Type B pancreatic cell (in vitro differentiated cells): ENCODE results near the gene PDE2A. TPM values are rescaled to one million over a fixed set of nuclear protein-coding genes. Genes with fewer than 3 reads are reported as not detected.

Experiments used
- DNase-seq: peaks from one replicate; pipeline ENCODE4 v3.0.0; 2021; ENCODE audit warnings: mixed read lengths; ENCODE audit not compliant: unreplicated experiment; ENCODE audit errors: extremely low spot score
- H3K27ac Mint-ChIP-seq: 2 replicates; pipeline ENCODE4 v1.8.0; 2021; ENCODE audit warnings: mild to moderate bottlenecking, mixed read lengths
- H3K27me3 Mint-ChIP-seq: 2 replicates; pipeline ENCODE4 v1.8.0; 2021; ENCODE audit warnings: mixed read lengths
- H3K36me3 Mint-ChIP-seq: 2 replicates; pipeline ENCODE4 v1.8.0; 2021; ENCODE audit warnings: mixed read lengths
- H3K4me1 Mint-ChIP-seq: one replicate; pipeline ENCODE4 v1.8.0; 2021; ENCODE audit warnings: mixed read lengths; ENCODE audit not compliant: unreplicated experiment
- H3K4me3 Mint-ChIP-seq: 2 replicates; pipeline ENCODE4 v1.8.0; 2021; ENCODE audit warnings: mild to moderate bottlenecking, mixed read lengths
- H3K9me3 Mint-ChIP-seq: 2 replicates; pipeline ENCODE4 v1.8.0; 2021; ENCODE audit warnings: mixed read lengths
- total RNA-seq: library from RNA; stranded (reverse); gene quantifications from 2 replicates; pipeline ENCODE4 v1.2.1, GENCODE V29; 2021; ENCODE audit warnings: low replicate concordance
- TF ChIP-seq, protein P1 (sequence below): fragments of 200-600 bp; sonication (generic); conservative IDR thresholded peaks from 2 replicates; pipeline ENCODE4 v1.5.0; 2021; ENCODE audit warnings: antibody characterized with exemption, mild to moderate bottlenecking

PDE2A gene
- total RNA-seq, 1 donor from 2014 or later = 2.8 TPM

DNA sequence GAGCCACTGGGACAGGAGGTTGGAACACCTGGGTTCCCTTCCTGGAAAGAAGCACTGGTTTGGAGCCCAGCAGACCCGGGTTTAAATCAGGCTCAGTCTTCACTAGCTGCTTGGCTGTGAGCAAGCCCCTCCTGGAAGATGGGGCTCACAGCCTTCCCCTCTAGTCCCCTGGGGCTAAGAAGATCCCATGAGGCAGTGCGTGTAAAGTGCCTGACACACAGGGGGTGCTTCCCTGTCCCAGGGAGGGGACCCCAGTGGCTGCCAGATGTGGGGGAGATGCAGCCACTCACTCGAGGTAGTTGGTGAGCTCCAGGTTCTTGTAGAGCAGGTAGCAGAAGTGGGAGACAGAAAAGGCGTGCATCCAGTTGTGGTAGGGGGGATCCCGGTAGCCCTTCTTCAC is 93.2 kb downstream of the PDE2A start:
- Mint-ChIP-seq H3K4me3 (no peak overlapping the region), H3K4me1 (peaks cover 6% of the 10 kb centered on the region), H3K9me3 (no peaks in the 10 kb centered on the region), H3K27me3 (peaks cover 56% of the 10 kb centered on the region), H3K27ac (no peak overlapping the region), H3K36me3 (no peaks in the 10 kb centered on the region)
- DNase-seq = no peak
- TF ChIP-seq, protein P1, sequence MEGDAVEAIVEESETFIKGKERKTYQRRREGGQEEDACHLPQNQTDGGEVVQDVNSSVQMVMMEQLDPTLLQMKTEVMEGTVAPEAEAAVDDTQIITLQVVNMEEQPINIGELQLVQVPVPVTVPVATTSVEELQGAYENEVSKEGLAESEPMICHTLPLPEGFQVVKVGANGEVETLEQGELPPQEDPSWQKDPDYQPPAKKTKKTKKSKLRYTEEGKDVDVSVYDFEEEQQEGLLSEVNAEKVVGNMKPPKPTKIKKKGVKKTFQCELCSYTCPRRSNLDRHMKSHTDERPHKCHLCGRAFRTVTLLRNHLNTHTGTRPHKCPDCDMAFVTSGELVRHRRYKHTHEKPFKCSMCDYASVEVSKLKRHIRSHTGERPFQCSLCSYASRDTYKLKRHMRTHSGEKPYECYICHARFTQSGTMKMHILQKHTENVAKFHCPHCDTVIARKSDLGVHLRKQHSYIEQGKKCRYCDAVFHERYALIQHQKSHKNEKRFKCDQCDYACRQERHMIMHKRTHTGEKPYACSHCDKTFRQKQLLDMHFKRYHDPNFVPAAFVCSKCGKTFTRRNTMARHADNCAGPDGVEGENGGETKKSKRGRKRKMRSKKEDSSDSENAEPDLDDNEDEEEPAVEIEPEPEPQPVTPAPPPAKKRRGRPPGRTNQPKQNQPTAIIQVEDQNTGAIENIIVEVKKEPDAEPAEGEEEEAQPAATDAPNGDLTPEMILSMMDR = no peak

- H3K27ac Mint-ChIP-seq = no peak overlapping the region
- H3K27me3 Mint-ChIP-seq = peaks cover 52% of the 10 kb centered on the region
- peaks cover 3% of the 10 kb centered on the region for H3K4me1 Mint-ChIP-seq
- TF ChIP-seq, protein P1 = no peak
- no peak for DNase-seq
- no peaks in the 10 kb centered on the region for H3K36me3 Mint-ChIP-seq
- H3K9me3 Mint-ChIP-seq = no peaks in the 10 kb centered on the region
- H3K4me3 Mint-ChIP-seq = no peak overlapping the region
Measured at GRCh38 chr11:72580642-72580950, 93.6 kb downstream of the PDE2A start.

GRCh38 chr11:72579816-72580641 is 94.2 kb downstream of the PDE2A start:
- Mint-ChIP-seq H3K27ac (no peak overlapping the region), H3K27me3 (peaks cover 47% of the 10 kb centered on the region), H3K9me3 (no peaks in the 10 kb centered on the region), H3K4me1 (no peaks in the 10 kb centered on the region), H3K4me3 (no peak overlapping the region), H3K36me3 (no peaks in the 10 kb centered on the region)
- TF ChIP-seq, protein P1 = no peak
- DNase-seq = no peak

DNA sequence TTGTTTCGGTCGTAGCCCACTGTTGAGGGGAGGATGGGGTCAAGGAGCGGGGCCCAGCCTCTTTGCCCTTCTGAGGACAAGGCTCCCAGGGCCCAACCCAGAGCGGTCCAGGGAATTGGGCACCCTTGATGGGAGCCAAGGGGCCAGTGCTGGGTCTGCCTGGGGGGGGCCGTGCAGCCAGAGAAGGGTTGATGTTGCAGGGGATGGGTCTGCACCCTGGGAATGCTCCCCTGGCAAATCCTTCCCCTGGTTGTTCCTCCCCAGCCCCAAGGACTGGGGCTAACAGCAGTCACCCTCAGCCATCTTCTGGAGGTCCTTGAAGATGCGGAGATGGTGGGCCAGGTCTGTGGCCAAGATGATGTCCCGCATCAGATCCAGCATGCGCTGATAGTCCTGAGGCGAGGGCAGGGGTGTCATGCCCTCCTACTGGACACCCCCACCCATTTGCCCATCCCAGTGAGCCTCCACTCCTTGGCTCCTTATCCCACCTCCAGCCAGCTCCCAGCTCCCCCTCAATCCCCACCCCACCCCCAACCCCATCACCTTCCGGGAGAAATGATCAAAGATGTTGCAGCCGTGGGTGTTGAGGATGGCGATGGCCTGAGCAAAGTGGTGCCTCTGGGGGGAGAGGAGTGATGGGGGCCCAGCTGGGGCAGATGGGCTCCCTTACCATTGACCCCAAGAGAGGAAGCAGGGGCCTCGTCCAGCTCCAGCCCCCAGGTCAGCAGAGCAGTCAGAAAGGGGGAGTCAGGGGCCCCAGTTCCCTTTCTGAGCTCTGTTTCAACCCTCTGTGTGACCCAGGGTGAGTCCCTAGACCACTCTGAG is 95.0 kb downstream of the PDE2A start:
- H3K4me3 Mint-ChIP-seq = no peak overlapping the region
- H3K27ac Mint-ChIP-seq = no peak overlapping the region
- no peak for DNase-seq

DNA sequence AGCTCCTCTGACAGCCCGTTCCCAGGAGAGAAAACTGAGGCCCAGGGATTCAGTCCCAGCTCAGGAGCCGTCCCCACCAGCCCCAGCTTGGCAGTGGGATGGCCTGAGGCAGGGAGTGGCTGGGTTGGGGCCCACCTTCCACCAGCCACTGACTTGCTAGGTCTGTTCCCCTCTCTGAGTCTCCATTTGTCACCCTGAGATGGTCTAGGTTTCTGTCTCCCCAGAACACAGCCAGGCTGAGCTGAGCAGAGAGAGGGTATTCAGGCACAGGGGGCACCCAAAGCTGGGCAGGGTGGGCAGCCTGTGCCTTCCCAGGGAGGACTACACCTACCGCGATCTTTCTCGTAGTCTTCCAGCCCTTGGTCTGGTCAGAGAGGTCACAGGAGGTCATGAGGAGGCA is 95.7 kb downstream of the PDE2A start:
- Mint-ChIP-seq H3K4me1 (peaks cover 6% of the 10 kb centered on the region), H3K4me3 (no peak overlapping the region), H3K27ac (no peak overlapping the region), H3K36me3 (no peaks in the 10 kb centered on the region), H3K9me3 (no peaks in the 10 kb centered on the region), H3K27me3 (peaks cover 39% of the 10 kb centered on the region)
- no peak for DNase-seq
- TF ChIP-seq, protein P1 = no peak

More for the DNA sequence above, 95.0 kb downstream of the PDE2A start:
- H3K27me3 Mint-ChIP-seq = peaks cover 44% of the 10 kb centered on the region
- TF ChIP-seq, protein P1 = no peak
- no peaks in the 10 kb centered on the region for H3K9me3 Mint-ChIP-seq
- H3K36me3 Mint-ChIP-seq = no peaks in the 10 kb centered on the region
- H3K4me1 Mint-ChIP-seq = peaks cover 6% of the 10 kb centered on the region
